Testis (tissue), 3 donors: ENCODE results near the gene TSSK2. TPM values are rescaled to one million over a fixed set of nuclear protein-coding genes. Genes with fewer than 3 reads are reported as not detected.

Source experiments
- DNase-seq: peaks from one replicate; pipeline ENCODE4 v3.0.0-alpha.2; 2019
- H3K27ac ChIP-seq, 2 donors: fragments of 200-600 bp; sonication (generic); one replicate each; pipeline ENCODE4 v1.5.1; 2019
- H3K27me3 ChIP-seq: fragments of 200-600 bp; sonication (generic); one replicate; pipeline ENCODE4 v1.5.1; 2019
- H3K36me3 ChIP-seq: fragments of 200-600 bp; sonication (generic); one replicate; pipeline ENCODE4 v1.5.1; 2017; ENCODE audit warnings: low read depth; ENCODE audit errors: missing control alignments
- H3K4me1 ChIP-seq: fragments of 200-600 bp; sonication (generic); one replicate; pipeline ENCODE4 v1.5.1; 2019
- H3K4me3 ChIP-seq, 2 donors: fragments of 200-600 bp; sonication (generic); one replicate each; pipeline ENCODE4 v1.5.1; 2017 to 2019
- H3K9me3 ChIP-seq: fragments of 200-600 bp; sonication (generic); one replicate; pipeline ENCODE4 v1.5.1; 2017
- CTCF ChIP-seq, 3 experiments: fragments of 450-650 bp in 2 of 3; fragments of 200-600 bp in 1 of 3; sonication (generic) in 1 of 3; IDR thresholded peaks; one replicate each; pipeline ENCODE4 v1.5.1; 2016 to 2019; ENCODE audit warnings: antibody characterized with exemption in 3 of 3, mild to moderate bottlenecking in 2 of 3, moderate library complexity in 1 of 3
- POLR2A ChIP-seq: fragments of 450-650 bp; IDR thresholded peaks from one replicate; pipeline ENCODE4 v1.6.1; 2017; ENCODE audit warnings: antibody characterized with exemption, mild to moderate bottlenecking, moderate library complexity
- WGBS, 2 donors: methylation state at CpG; one replicate each; pipeline ENCODE4 v1.1.5; 2018; 5-methylcytosine and 5-hydroxymethylcytosine counted together
- intact Hi-C: fragments of 100-400 bp; cut with DNase I; formaldehyde crosslinking; loops from one replicate; pipeline ENCODE4 v1.15.1; 2023; ENCODE audit warnings: low total_unique reads
- polyA plus RNA-seq: library from polyadenylated mRNA; stranded (reverse); fragments of 350-450 nt; fragmentation: Illumina TruSeq; extraction: RNeasy Lipid Tissue Mini Kit (QIAGEN cat#74804); gene quantifications from one replicate; pipeline ENCODE4 v1.2.3, GENCODE V29; 2014; ENCODE audit warnings: low read depth, low replicate concordance; ENCODE audit not compliant: insufficient read depth
- total RNA-seq, 2 donors: library from RNA; depleted of rRNA; stranded (reverse); fragments of >200 nt; gene quantifications; one replicate each; pipeline ENCODE4 v1.2.3, GENCODE V29; 2016

Gene TSSK2
- total and polyA plus RNA-seq, 3 donors from 2014 or later = 66.0 to 205 (median 188) TPM

- Histone ChIP-seq H3K4me3 (no peak overlapping the region), H3K27ac (no peak overlapping the region), H3K27me3 (no peaks in the 10 kb centered on the region), H3K9me3 (no peaks in the 10 kb centered on the region), H3K36me3 (no peaks in the 10 kb centered on the region), H3K4me1 (peaks cover 42% of the 10 kb centered on the region)
- DNase-seq = no peak
- TF ChIP-seq POLR2A = no peak
- no peak for TF ChIP-seq CTCF (IDR thresholded peaks at IDR 0.05)
- WGBS, 2 donors = 71 to 79% methylated on average over 15 to 19 of the region's 21 CpGs
- intact Hi-C loops = no loop called here
Observed at GRCh38 chr22:19175602-19176174, 44.6 kb downstream of the TSSK2 start.

- no peak for DNase-seq
- WGBS, 2 donors = 76 to 83% methylated on average over 8 to 12 of the region's 12 CpGs
- TF ChIP-seq POLR2A (no peak), CTCF (IDR thresholded peaks at IDR 0.05) (no peak)
- Histone ChIP-seq H3K9me3 (no peaks in the 10 kb centered on the region), H3K4me3 (no peak overlapping the region), H3K4me1 (peaks cover 39% of the 10 kb centered on the region), H3K36me3 (no peaks in the 10 kb centered on the region), H3K27me3 (no peaks in the 10 kb centered on the region), H3K27ac (no peak overlapping the region)
- intact Hi-C loops = no loop called here
Observed at GRCh38 chr22:19176175-19176643, 45.1 kb downstream of the TSSK2 start.

GRCh38 chr22:19176732-19177131 lies 45.6 kb downstream of the TSSK2 start:
- H3K9me3 ChIP-seq = no peaks in the 10 kb centered on the region
- H3K4me1 ChIP-seq = peaks cover 39% of the 10 kb centered on the region
- no peak overlapping the region for H3K4me3 ChIP-seq
- intact Hi-C loops = no loop called here
- no peaks in the 10 kb centered on the region for H3K27me3 ChIP-seq
- TF ChIP-seq CTCF (IDR thresholded peaks at IDR 0.05) (no peak), POLR2A (no peak)
- H3K27ac ChIP-seq = no peak overlapping the region
- H3K36me3 ChIP-seq = no peaks in the 10 kb centered on the region
- no peak for DNase-seq
- WGBS, 2 donors = 70 to 74% methylated on average over 8 to 12 of the region's 12 CpGs

DNA sequence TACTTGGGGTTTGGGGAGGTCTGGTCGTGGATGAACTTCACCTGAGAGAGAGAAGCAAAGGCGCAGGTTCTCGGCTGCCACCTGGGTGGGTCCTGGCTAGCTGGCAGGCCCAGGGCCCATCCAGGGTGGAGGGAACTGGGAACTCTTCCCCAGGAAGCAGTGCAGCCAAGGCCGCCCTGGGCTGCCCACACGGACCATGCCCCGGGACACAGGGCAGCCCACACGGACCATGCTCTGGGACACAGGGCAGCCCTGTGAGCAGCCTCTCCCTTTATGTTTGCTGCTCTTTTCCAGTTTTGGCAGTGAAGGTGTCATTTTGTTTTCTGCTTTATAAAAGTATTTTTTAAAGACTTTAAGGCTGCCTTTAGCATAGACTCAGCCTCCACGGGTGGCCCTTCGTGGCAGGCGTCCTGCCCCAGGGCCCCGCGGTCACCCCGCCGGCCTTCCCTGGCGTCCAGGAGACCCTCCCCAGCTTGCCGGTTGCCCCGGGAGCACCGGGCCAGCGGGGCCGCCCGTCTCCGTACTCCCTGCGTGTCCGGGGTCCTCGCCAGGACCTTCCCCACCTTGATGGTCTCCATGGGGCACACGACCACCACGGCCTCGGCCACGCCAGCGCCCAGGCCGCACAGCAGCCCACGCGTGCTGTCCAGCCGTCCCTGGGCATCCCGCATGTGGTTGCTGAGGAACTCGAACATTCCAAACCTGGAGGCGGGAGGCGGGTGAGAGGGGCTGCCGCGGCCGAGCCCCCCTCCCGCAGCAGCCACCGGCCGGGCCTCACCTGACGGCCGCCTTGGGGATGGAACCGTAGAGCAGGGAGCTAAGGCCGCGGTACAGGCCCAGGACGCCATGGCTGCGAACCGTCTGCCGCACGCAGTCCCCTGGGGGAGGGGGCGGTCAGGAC lies 46.3 kb downstream of the TSSK2 start:
- 12 to 20% methylated on average over 9 to 43 of the region's 55 CpGs for WGBS, 2 donors
- H3K27ac ChIP-seq = peak overlapping the region; percentile 39 to 95
- peaks cover 35% of the 10 kb centered on the region for H3K4me1 ChIP-seq

More for the DNA sequence above, 46.3 kb downstream of the TSSK2 start:
- DNase-seq = no peak
- TF ChIP-seq POLR2A (no peak), CTCF (IDR thresholded peaks at IDR 0.05) (no peak)
- intact Hi-C loops = no loop called here
- no peaks in the 10 kb centered on the region for H3K27me3 ChIP-seq
- peak overlapping the region; percentile 84 to 91 for H3K4me3 ChIP-seq
- no peaks in the 10 kb centered on the region for H3K36me3 ChIP-seq
- no peaks in the 10 kb centered on the region for H3K9me3 ChIP-seq
